Neural cell (in vitro differentiated cells): Measurements from ENCODE around the gene GMPR.

Experiments
- EP300 ChIP-seq: fragments of 450-650 bp; conservative IDR thresholded peaks from 2 replicates; pipeline ENCODE4 v1.6.1; 2014; ENCODE audit warnings: antibody characterized with exemption, mild to moderate bottlenecking, moderate library complexity; ENCODE audit not compliant: poor library complexity, severe bottlenecking
- EZH2 ChIP-seq: fragments of 200-600, 300-800 bp; shearing (Covaris generic), sonication (generic); IDR thresholded peaks from 2 replicates; pipeline ENCODE4 v1.6.1; 2014; ENCODE audit warnings: antibody characterized with exemption, low read length, borderline replicate concordance, mild to moderate bottlenecking; ENCODE audit not compliant: insufficient read depth, poor library complexity, severe bottlenecking
- MXI1 ChIP-seq: fragments of 450-650 bp; conservative IDR thresholded peaks from 2 replicates; pipeline ENCODE4 v1.6.1; 2014; ENCODE audit warnings: antibody characterized with exemption, mild to moderate bottlenecking; ENCODE audit not compliant: poor library complexity, severe bottlenecking
- POLR2AphosphoS5 ChIP-seq: IDR thresholded peaks from 2 replicates; pipeline ENCODE4 v1.6.1; 2012
- RAD21 ChIP-seq: fragments of 450-650 bp; conservative IDR thresholded peaks from 2 replicates; pipeline ENCODE4 v1.6.1; 2014; ENCODE audit warnings: antibody characterized with exemption, mild to moderate bottlenecking, moderate library complexity
- SMC3 ChIP-seq: fragments of 450-650 bp; conservative IDR thresholded peaks from 2 replicates; pipeline ENCODE4 v1.6.1; 2014; ENCODE audit warnings: antibody characterized with exemption, mild to moderate bottlenecking, moderate library complexity; ENCODE audit not compliant: poor library complexity
- TAF1 ChIP-seq: IDR thresholded peaks from 2 replicates; pipeline ENCODE4 v1.6.1; 2012; ENCODE audit warnings: low read depth
- TF ChIP-seq, protein P1 (sequence below): fragments of 450-650 bp; IDR thresholded peaks from 2 replicates; pipeline ENCODE4 v1.5.1; 2014; ENCODE audit warnings: antibody characterized with exemption, mild to moderate bottlenecking, moderate library complexity; ENCODE audit not compliant: poor library complexity, severe bottlenecking
- TF ChIP-seq, protein P2 (sequence below): IDR thresholded peaks from 2 replicates; pipeline ENCODE4 v1.6.1; 2012; ENCODE audit warnings: borderline replicate concordance

DNA sequence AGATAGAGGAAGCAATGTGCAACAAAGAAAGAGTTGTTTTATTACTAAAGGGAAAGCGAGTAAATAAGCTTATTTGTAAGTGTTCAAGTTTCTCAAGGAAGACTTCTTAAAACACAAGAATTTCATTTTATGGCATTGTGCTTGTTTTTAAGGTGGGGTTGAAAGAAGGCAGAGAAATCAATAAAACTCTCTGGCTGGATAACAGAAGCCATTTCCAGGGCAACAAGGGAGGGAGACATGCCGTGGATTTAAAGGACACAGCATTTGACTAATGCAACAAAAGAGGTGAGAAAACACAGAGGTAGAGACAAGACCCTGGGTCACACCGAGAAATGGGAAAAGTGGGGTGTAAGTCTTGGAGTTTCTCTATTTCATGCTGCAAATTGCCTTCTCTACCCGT, 28.8 kb upstream of the GMPR start:
- TF ChIP-seq, protein P1, sequence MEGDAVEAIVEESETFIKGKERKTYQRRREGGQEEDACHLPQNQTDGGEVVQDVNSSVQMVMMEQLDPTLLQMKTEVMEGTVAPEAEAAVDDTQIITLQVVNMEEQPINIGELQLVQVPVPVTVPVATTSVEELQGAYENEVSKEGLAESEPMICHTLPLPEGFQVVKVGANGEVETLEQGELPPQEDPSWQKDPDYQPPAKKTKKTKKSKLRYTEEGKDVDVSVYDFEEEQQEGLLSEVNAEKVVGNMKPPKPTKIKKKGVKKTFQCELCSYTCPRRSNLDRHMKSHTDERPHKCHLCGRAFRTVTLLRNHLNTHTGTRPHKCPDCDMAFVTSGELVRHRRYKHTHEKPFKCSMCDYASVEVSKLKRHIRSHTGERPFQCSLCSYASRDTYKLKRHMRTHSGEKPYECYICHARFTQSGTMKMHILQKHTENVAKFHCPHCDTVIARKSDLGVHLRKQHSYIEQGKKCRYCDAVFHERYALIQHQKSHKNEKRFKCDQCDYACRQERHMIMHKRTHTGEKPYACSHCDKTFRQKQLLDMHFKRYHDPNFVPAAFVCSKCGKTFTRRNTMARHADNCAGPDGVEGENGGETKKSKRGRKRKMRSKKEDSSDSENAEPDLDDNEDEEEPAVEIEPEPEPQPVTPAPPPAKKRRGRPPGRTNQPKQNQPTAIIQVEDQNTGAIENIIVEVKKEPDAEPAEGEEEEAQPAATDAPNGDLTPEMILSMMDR = no peak
- TF ChIP-seq SMC3 (no peak), EP300 (no peak), POLR2AphosphoS5 (no peak), RAD21 (no peak), EZH2 (no peak), TAF1 (no peak), MXI1 (no peak)
- TF ChIP-seq, protein P2, sequence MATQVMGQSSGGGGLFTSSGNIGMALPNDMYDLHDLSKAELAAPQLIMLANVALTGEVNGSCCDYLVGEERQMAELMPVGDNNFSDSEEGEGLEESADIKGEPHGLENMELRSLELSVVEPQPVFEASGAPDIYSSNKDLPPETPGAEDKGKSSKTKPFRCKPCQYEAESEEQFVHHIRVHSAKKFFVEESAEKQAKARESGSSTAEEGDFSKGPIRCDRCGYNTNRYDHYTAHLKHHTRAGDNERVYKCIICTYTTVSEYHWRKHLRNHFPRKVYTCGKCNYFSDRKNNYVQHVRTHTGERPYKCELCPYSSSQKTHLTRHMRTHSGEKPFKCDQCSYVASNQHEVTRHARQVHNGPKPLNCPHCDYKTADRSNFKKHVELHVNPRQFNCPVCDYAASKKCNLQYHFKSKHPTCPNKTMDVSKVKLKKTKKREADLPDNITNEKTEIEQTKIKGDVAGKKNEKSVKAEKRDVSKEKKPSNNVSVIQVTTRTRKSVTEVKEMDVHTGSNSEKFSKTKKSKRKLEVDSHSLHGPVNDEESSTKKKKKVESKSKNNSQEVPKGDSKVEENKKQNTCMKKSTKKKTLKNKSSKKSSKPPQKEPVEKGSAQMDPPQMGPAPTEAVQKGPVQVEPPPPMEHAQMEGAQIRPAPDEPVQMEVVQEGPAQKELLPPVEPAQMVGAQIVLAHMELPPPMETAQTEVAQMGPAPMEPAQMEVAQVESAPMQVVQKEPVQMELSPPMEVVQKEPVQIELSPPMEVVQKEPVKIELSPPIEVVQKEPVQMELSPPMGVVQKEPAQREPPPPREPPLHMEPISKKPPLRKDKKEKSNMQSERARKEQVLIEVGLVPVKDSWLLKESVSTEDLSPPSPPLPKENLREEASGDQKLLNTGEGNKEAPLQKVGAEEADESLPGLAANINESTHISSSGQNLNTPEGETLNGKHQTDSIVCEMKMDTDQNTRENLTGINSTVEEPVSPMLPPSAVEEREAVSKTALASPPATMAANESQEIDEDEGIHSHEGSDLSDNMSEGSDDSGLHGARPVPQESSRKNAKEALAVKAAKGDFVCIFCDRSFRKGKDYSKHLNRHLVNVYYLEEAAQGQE = no peak
